Caco-2 (cell line): ENCODE data around the gene PIGU. TPM values are rescaled to one million over a fixed set of nuclear protein-coding genes. Genes with fewer than 3 reads are reported as not detected.
"Not testable (repeated sequence)": the region's sequence is repeated elsewhere in the genome, so short reads cannot be mapped to it uniquely, and the experiment has no call there.

Experiments
- BruUV-seq: library from RNA; stranded (reverse); fragments of 400-500 nt; replicated peaks from 2 replicates; lab custom pipeline; 2021; lab: Mats Ljungman, UMichigan
- CTCF ChIA-PET: fragments of 300-600 bp; sonication (Branson Sonifier 250); formaldehyde crosslinking; loops from one replicate; lab custom pipeline; 2022; ENCODE audit warnings: antibody characterized with exemption; lab: Charles Lee
- POLR2A ChIA-PET: fragments of 300-600 bp; sonication (Branson Sonifier 250); formaldehyde crosslinking; loops from one replicate; lab custom pipeline; 2022; ENCODE audit warnings: antibody characterized with exemption; lab: Charles Lee
- DNase-seq, 2 experiments: peaks; one replicate each; pipeline versions ENCODE4 v3.0.0 to v3.0.0-alpha.2; 2020 to 2022
- H3K27me3 ChIP-seq: replicated peaks from 2 replicates; pipeline ENCODE4 v1.6.0; 2011; ENCODE audit warnings: low read length; ENCODE audit not compliant: control insufficient read depth, insufficient read depth
- H3K36me3 ChIP-seq: 2 replicates; pipeline ENCODE4 v1.5.1; 2011; ENCODE audit warnings: low read length; ENCODE audit not compliant: control insufficient read depth, insufficient read depth
- H3K4me1 ChIP-seq: fragments of 250-450 bp; sonication (Bioruptor Pico); 2 replicates; pipeline ENCODE4 v1.5.1; 2020; ENCODE audit warnings: mild to moderate bottlenecking
- H3K4me3 ChIP-seq: 2 replicates; pipeline ENCODE4 v1.5.1; 2011; ENCODE audit warnings: low read depth, mild to moderate bottlenecking, control low read depth, low read length
- H3K9me3 ChIP-seq: fragments of 250-450 bp; sonication (Bioruptor Pico); 2 replicates; pipeline ENCODE4 v1.5.1; 2020; ENCODE audit warnings: mild to moderate bottlenecking, moderate library complexity
- H3K27ac Mint-ChIP-seq: one replicate; pipeline ENCODE4 v1.8.0; 2022; ENCODE audit warnings: mixed read lengths; ENCODE audit not compliant: unreplicated experiment
- H3K27me3 Mint-ChIP-seq: one replicate; pipeline ENCODE4 v1.8.0; 2022; ENCODE audit warnings: mixed read lengths; ENCODE audit not compliant: insufficient read depth, unreplicated experiment
- H3K36me3 Mint-ChIP-seq: one replicate; pipeline ENCODE4 v1.8.0; 2022; ENCODE audit warnings: mild to moderate bottlenecking, mixed read lengths; ENCODE audit not compliant: insufficient read depth, unreplicated experiment
- H3K4me1 Mint-ChIP-seq: one replicate; pipeline ENCODE4 v1.8.0; 2022; ENCODE audit warnings: low read depth, mixed read lengths; ENCODE audit not compliant: unreplicated experiment
- H3K4me3 Mint-ChIP-seq: one replicate; pipeline ENCODE4 v1.8.0; 2022; ENCODE audit warnings: mild to moderate bottlenecking, moderate library complexity, mixed read lengths; ENCODE audit not compliant: unreplicated experiment
- H3K9me3 Mint-ChIP-seq: one replicate; pipeline ENCODE4 v1.8.0; 2022; ENCODE audit warnings: mixed read lengths; ENCODE audit not compliant: unreplicated experiment
- intact Hi-C: fragments of 100-400 bp; cut with micrococcal nuclease; formaldehyde crosslinking; loops from one replicate; pipeline ENCODE4 v1.10.0; 2022; ENCODE audit not compliant: unreplicated experiment
- total RNA-seq: library from RNA; stranded (reverse); gene quantifications from 2 replicates; pipeline ENCODE4 v1.2.3, GENCODE V29; 2022
- TF ChIP-seq, protein P1 (sequence below), 2 experiments: fragments of 200-600 bp in 1 of 2; IDR thresholded peaks; 1 replicate in 1 of 2; 2 replicates in 1 of 2; pipeline versions ENCODE4 v1.5.1 to v1.8.0; 2011 to 2022; ENCODE audit warnings: antibody characterized with exemption in 1 of 2, control low read depth in 1 of 2, inconsistent platforms in 1 of 2, low read depth in 1 of 2, low read length in 1 of 2, mild to moderate bottlenecking in 1 of 2, moderate library complexity in 1 of 2; ENCODE audit not compliant: insufficient read depth in 1 of 2, severe bottlenecking in 1 of 2, unreplicated experiment in 1 of 2

PIGU gene
- total RNA-seq, 1 experiment from 2014 or later = 61.7 TPM

DNA sequence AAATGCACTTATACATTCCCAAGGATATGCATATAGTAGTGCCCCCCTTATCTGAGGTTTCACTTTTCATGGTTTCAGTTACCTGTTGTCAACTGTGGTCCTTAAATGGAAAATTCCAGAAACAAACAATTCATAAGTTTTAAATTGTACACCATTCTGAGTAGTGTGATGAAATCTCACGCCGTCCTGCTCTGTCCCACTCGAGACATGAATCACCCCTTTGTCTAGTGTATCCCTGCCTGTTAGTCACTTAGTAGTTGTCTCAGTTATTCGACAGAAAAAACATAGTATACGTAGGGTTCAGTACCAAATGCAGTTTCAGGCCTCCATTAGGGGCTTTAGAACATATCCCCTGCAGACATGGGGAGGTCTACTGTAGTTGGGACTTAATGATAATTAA is 61.4 kb downstream of the PIGU start:
- no peak overlapping the region for H3K27ac Mint-ChIP-seq
- no peaks in the 10 kb centered on the region for H3K9me3 Mint-ChIP-seq

DNA sequence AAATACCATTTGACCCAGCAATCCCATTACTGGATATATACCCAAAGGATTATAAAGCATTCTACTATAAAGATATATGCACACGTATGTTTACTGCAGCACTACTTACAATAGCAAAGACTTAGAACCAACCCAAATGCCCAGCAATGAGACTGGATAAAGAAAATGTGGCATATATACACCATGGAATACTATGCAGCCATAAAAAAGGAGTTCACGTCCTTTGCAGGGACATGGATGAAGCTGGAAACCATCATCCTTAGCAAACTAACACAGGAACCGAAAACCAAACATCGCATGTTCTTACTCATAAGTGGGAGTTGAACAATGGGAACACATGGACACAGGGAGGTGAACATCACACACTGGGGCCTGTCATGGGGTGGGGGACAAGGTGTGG is 64.9 kb downstream of the PIGU start:
- BruUV-seq = not testable (repeated sequence)

More for the DNA sequence above, 61.4 kb downstream of the PIGU start:
- no TSS peak for BruUV-seq
- no peak for DNase-seq
- ChIA-PET CTCF (no interaction called here), POLR2A (no interaction called here)
- Mint-ChIP-seq H3K4me1 (no peaks in the 10 kb centered on the region), H3K27me3 (no peaks in the 10 kb centered on the region), H3K36me3 (peaks cover 10% of the 10 kb centered on the region), H3K4me3 (no peak overlapping the region)
- intact Hi-C loops = no loop called here
- Histone ChIP-seq H3K4me3 (no peak overlapping the region), H3K9me3 (peaks cover 3% of the 10 kb centered on the region; the same call in 1 of the 2 replicates), H3K27me3 (no peaks in the 10 kb centered on the region), H3K4me1 (no peaks in the 10 kb centered on the region), H3K36me3 (no peaks in the 10 kb centered on the region)
- TF ChIP-seq, protein P1, sequence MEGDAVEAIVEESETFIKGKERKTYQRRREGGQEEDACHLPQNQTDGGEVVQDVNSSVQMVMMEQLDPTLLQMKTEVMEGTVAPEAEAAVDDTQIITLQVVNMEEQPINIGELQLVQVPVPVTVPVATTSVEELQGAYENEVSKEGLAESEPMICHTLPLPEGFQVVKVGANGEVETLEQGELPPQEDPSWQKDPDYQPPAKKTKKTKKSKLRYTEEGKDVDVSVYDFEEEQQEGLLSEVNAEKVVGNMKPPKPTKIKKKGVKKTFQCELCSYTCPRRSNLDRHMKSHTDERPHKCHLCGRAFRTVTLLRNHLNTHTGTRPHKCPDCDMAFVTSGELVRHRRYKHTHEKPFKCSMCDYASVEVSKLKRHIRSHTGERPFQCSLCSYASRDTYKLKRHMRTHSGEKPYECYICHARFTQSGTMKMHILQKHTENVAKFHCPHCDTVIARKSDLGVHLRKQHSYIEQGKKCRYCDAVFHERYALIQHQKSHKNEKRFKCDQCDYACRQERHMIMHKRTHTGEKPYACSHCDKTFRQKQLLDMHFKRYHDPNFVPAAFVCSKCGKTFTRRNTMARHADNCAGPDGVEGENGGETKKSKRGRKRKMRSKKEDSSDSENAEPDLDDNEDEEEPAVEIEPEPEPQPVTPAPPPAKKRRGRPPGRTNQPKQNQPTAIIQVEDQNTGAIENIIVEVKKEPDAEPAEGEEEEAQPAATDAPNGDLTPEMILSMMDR (IDR thresholded peaks at IDR 0.05; ENCODE audit: insufficient read depth in 1 of 2, low read depth in 1 of 2, low read length in 1 of 2, severe bottlenecking in 1 of 2, unreplicated experiment in 1 of 2) = no peak

DNA sequence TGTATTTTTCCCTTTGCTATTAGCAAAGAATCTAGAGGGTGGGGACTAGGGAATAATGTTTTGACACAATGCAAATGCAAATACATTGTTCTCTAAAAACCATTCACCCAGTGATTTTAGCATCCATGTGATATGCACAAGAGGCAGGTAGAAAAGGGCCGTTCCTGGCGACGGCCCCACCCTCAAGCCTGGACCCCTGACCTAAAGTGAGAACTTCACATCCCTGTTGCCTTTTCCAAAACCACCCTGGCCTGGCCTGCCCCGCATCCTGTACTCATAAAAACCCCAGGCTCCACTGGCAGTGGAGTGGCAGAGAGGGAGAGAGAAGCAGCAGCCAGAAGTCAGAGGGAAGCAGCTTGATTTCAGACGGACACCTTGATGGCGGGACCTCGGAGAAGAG is 69.8 kb downstream of the PIGU start:
- Mint-ChIP-seq H3K36me3 (peaks cover 5% of the 10 kb centered on the region), H3K9me3 (no peaks in the 10 kb centered on the region), H3K4me1 (no peaks in the 10 kb centered on the region), H3K27me3 (no peaks in the 10 kb centered on the region), H3K27ac (no peak overlapping the region), H3K4me3 (no peak overlapping the region)
- Histone ChIP-seq H3K9me3 (no peaks in the 10 kb centered on the region), H3K4me1 (no peaks in the 10 kb centered on the region), H3K27me3 (no peaks in the 10 kb centered on the region), H3K36me3 (no peaks in the 10 kb centered on the region), H3K4me3 (no peak overlapping the region)
- ChIA-PET POLR2A (no interaction called here), CTCF (interaction anchor here (1.2 kb wide), 1 partner anchor 163 kb away, joined by 5 read pairs; no protein-coding TSS in a partner anchor)
- intact Hi-C loops = no loop called here
- no peak for DNase-seq
- TF ChIP-seq, protein P1 (IDR thresholded peaks at IDR 0.05; ENCODE audit: insufficient read depth in 1 of 2, low read depth in 1 of 2, low read length in 1 of 2, severe bottlenecking in 1 of 2, unreplicated experiment in 1 of 2) = no peak
- BruUV-seq = no TSS peak

More for the DNA sequence above, 64.9 kb downstream of the PIGU start:
- H3K27me3 ChIP-seq, H3K4me1 ChIP-seq, intact Hi-C loops, H3K4me1 Mint-ChIP-seq, CTCF ChIA-PET, H3K36me3 ChIP-seq, H3K9me3 Mint-ChIP-seq, H3K9me3 ChIP-seq, H3K4me3 ChIP-seq, DNase-seq, H3K27me3 Mint-ChIP-seq, H3K4me3 Mint-ChIP-seq, POLR2A ChIA-PET, H3K27ac Mint-ChIP-seq: not testable (repeated sequence)
- peaks cover 11% of the 10 kb centered on the region for H3K36me3 Mint-ChIP-seq
